ENCODE results near the gene CACUL1.
"Not testable (repeated sequence)": the region's sequence is repeated elsewhere in the genome, so short reads cannot be mapped to it uniquely, and the experiment has no call there.

The CACUL1 gene

DNA sequence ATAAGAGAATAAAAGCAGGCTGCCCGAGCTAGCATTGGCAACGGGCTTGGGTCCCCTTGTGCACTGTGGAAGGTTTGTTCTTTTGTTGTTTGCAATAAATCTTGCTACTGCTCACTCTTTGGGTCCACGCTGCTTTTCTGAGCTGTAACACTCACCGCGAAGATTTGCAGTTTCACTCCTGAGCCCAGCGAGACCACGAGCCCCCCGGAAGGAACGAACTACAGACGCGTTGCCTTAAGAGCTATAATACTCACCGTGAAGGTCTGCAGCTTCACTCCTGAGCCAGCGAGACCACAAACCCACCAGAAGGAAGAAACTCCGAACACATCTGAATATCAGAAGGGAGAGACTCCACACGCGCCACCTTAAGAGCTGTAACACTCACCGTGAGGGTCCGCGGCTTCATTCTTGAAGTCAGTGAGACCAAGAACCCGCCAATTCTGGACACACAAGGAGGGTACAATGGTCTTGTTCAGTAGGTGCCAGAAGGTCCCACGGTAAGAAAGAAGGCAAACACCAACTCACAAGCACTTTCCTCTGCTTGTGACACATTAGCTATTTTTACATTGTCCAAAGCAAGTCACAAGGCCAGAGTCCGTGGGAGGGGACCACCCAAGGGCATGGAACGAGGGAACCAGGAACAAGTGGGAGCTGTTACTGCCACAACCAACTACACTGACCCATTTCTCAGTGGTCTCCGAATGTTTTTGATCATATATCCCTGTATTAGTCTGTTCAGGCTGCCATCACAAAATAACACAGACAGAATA, 29.2 kb upstream of the CACUL1 start:
- Histone ChIP-seq H3K27me3 (ENCODE audit: control insufficient read depth in 1 of 2, insufficient read depth in 2 of 2, low read length in 2 of 2) (no peaks in the 10 kb centered on the region), H3K4me3 (ENCODE audit: low read depth in 1 of 2, low read length in 2 of 2) (no peak overlapping the region), H3K36me3 (ENCODE audit: insufficient read depth, low read length) (no peaks in the 10 kb centered on the region), H3K9me3 (ENCODE audit: low read length) (no peaks in the 10 kb centered on the region), H3K4me1 (ENCODE audit: insufficient read depth, low read length) (no peaks in the 10 kb centered on the region), H3K9ac (ENCODE audit: low read length) (no peak overlapping the region), H3K27ac (ENCODE audit: low read depth, low read length) (no peak overlapping the region)

- H3K27me3 ChIP-seq (ENCODE audit: control insufficient read depth in 1 of 2, insufficient read depth in 2 of 2, low read length in 2 of 2); H3K36me3 ChIP-seq (ENCODE audit: insufficient read depth, low read length); H3K27ac ChIP-seq (ENCODE audit: low read depth, low read length); H3K4me1 ChIP-seq (ENCODE audit: insufficient read depth, low read length); H3K9me3 ChIP-seq (ENCODE audit: low read length); H3K9ac ChIP-seq (ENCODE audit: low read length); H3K4me3 ChIP-seq (ENCODE audit: low read depth in 1 of 2, low read length in 2 of 2): not testable (repeated sequence)
Measured at GRCh38 chr10:118782916-118783465, 28.2 kb upstream of the CACUL1 start.

- Histone ChIP-seq H3K36me3 (ENCODE audit: insufficient read depth, low read length) (no peaks in the 10 kb centered on the region), H3K4me1 (ENCODE audit: insufficient read depth, low read length) (no peaks in the 10 kb centered on the region), H3K9me3 (ENCODE audit: low read length) (no peaks in the 10 kb centered on the region), H3K9ac (ENCODE audit: low read length) (no peak overlapping the region), H3K27ac (ENCODE audit: low read depth, low read length) (no peak overlapping the region), H3K4me3 (ENCODE audit: low read depth in 1 of 2, low read length in 2 of 2) (no peak overlapping the region), H3K27me3 (ENCODE audit: control insufficient read depth in 1 of 2, insufficient read depth in 2 of 2, low read length in 2 of 2) (no peaks in the 10 kb centered on the region)
Measured at GRCh38 chr10:118781541-118781940, 26.8 kb upstream of the CACUL1 start.

- no peaks in the 10 kb centered on the region for H3K36me3 ChIP-seq (ENCODE audit: insufficient read depth, low read length)
- H3K4me1 ChIP-seq (ENCODE audit: insufficient read depth, low read length), result no peaks in the 10 kb centered on the region
- no peak overlapping the region for H3K27ac ChIP-seq (ENCODE audit: low read depth, low read length)
- H3K27me3 ChIP-seq (ENCODE audit: control insufficient read depth in 1 of 2, insufficient read depth in 2 of 2, low read length in 2 of 2), result no peaks in the 10 kb centered on the region
- no peak overlapping the region for H3K9ac ChIP-seq (ENCODE audit: low read length)
- H3K4me3 ChIP-seq (ENCODE audit: low read depth in 1 of 2, low read length in 2 of 2), result no peak overlapping the region
- no peaks in the 10 kb centered on the region for H3K9me3 ChIP-seq (ENCODE audit: low read length)
Measured at GRCh38 chr10:118778727-118779126, 24.0 kb upstream of the CACUL1 start.

- H3K9me3 ChIP-seq (ENCODE audit: low read length), result no peaks in the 10 kb centered on the region
- no peaks in the 10 kb centered on the region for H3K36me3 ChIP-seq (ENCODE audit: insufficient read depth, low read length)
- H3K27ac ChIP-seq (ENCODE audit: low read depth, low read length), result no peak overlapping the region
- H3K27me3 ChIP-seq (ENCODE audit: control insufficient read depth in 1 of 2, insufficient read depth in 2 of 2, low read length in 2 of 2), result no peaks in the 10 kb centered on the region
- H3K9ac ChIP-seq (ENCODE audit: low read length), result no peak overlapping the region
- no peaks in the 10 kb centered on the region for H3K4me1 ChIP-seq (ENCODE audit: insufficient read depth, low read length)
- no peak overlapping the region for H3K4me3 ChIP-seq (ENCODE audit: low read depth in 1 of 2, low read length in 2 of 2)
Measured at GRCh38 chr10:118776960-118777359, 22.2 kb upstream of the CACUL1 start.

DNA sequence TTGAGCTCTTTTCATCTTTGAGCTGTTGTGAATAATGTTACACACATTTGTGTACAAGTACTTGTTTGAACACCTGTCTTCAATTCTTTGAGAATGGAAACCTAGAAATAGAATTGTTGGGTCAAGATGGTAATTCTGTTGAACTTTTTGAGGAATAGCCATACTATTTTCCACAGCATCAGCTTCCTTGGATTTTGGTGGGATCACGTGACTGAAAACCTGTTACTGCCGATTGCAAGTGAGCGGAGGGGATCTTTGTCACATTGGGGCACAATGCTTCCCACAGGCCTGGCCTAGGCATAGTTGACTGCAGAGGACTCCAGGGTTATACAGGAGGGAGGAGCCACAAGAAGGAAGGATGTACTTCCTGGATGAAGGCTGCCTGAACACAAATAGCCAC, 21.3 kb upstream of the CACUL1 start:
- no peak overlapping the region for H3K27ac ChIP-seq (ENCODE audit: low read depth, low read length)
- no peaks in the 10 kb centered on the region for H3K27me3 ChIP-seq (ENCODE audit: control insufficient read depth in 1 of 2, insufficient read depth in 2 of 2, low read length in 2 of 2)
- H3K9ac ChIP-seq (ENCODE audit: low read length), result no peak overlapping the region
- H3K9me3 ChIP-seq (ENCODE audit: low read length), result no peaks in the 10 kb centered on the region
- no peaks in the 10 kb centered on the region for H3K36me3 ChIP-seq (ENCODE audit: insufficient read depth, low read length)
- no peak overlapping the region for H3K4me3 ChIP-seq (ENCODE audit: low read depth in 1 of 2, low read length in 2 of 2)
- no peaks in the 10 kb centered on the region for H3K4me1 ChIP-seq (ENCODE audit: insufficient read depth, low read length)

DNA sequence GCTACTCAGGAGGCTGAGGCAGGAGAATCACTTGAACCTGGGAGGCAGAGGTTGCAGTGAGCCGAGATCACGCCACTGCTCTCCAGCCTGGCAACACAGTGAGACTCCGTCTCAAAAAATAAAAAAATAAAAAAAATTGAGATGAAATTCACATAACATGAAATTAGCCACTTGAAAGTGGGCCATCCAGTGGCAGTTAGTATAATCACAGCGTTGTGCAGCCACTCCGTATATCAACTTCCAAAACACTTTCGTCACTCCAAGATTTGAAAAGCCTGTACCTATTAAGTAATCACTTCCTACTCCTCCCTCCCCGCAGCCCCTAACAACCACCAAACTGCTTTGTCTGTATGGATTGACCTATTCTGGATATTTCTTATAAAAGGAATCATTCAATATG, 20.7 kb upstream of the CACUL1 start:
- Histone ChIP-seq H3K4me3 (ENCODE audit: low read depth in 1 of 2, low read length in 2 of 2) (no peak overlapping the region), H3K36me3 (ENCODE audit: insufficient read depth, low read length) (no peaks in the 10 kb centered on the region), H3K4me1 (ENCODE audit: insufficient read depth, low read length) (no peaks in the 10 kb centered on the region), H3K27me3 (ENCODE audit: control insufficient read depth in 1 of 2, insufficient read depth in 2 of 2, low read length in 2 of 2) (no peaks in the 10 kb centered on the region), H3K27ac (ENCODE audit: low read depth, low read length) (no peak overlapping the region), H3K9ac (ENCODE audit: low read length) (no peak overlapping the region), H3K9me3 (ENCODE audit: low read length) (no peaks in the 10 kb centered on the region)

- no peak overlapping the region for H3K9ac ChIP-seq (ENCODE audit: low read length)
- H3K4me1 ChIP-seq (ENCODE audit: insufficient read depth, low read length), result no peaks in the 10 kb centered on the region
- no peaks in the 10 kb centered on the region for H3K9me3 ChIP-seq (ENCODE audit: low read length)
Measured at GRCh38 chr10:118773041-118773440, 18.3 kb upstream of the CACUL1 start.

GRCh38 chr10:118771976-118772375, 17.2 kb upstream of the CACUL1 start:
- Histone ChIP-seq H3K27me3 (ENCODE audit: control insufficient read depth in 1 of 2, insufficient read depth in 2 of 2, low read length in 2 of 2) (no peaks in the 10 kb centered on the region), H3K9ac (ENCODE audit: low read length) (no peak overlapping the region), H3K4me1 (ENCODE audit: insufficient read depth, low read length) (no peaks in the 10 kb centered on the region), H3K4me3 (ENCODE audit: low read depth in 1 of 2, low read length in 2 of 2) (no peak overlapping the region), H3K9me3 (ENCODE audit: low read length) (no peaks in the 10 kb centered on the region), H3K27ac (ENCODE audit: low read depth, low read length) (no peak overlapping the region), H3K36me3 (ENCODE audit: insufficient read depth, low read length) (no peaks in the 10 kb centered on the region)

More at GRCh38 chr10:118773041-118773440, 18.3 kb upstream of the CACUL1 start:
- Histone ChIP-seq H3K27me3 (ENCODE audit: control insufficient read depth in 1 of 2, insufficient read depth in 2 of 2, low read length in 2 of 2) (no peaks in the 10 kb centered on the region), H3K36me3 (ENCODE audit: insufficient read depth, low read length) (no peaks in the 10 kb centered on the region), H3K27ac (ENCODE audit: low read depth, low read length) (no peak overlapping the region), H3K4me3 (ENCODE audit: low read depth in 1 of 2, low read length in 2 of 2) (no peak overlapping the region)

- Histone ChIP-seq H3K4me1 (ENCODE audit: insufficient read depth, low read length) (no peaks in the 10 kb centered on the region), H3K9me3 (ENCODE audit: low read length) (no peaks in the 10 kb centered on the region), H3K36me3 (ENCODE audit: insufficient read depth, low read length) (no peaks in the 10 kb centered on the region), H3K27me3 (ENCODE audit: control insufficient read depth in 1 of 2, insufficient read depth in 2 of 2, low read length in 2 of 2) (no peaks in the 10 kb centered on the region), H3K9ac (ENCODE audit: low read length) (no peak overlapping the region), H3K27ac (ENCODE audit: low read depth, low read length) (no peak overlapping the region), H3K4me3 (ENCODE audit: low read depth in 1 of 2, low read length in 2 of 2) (no peak overlapping the region)
Measured at GRCh38 chr10:118769898-118770600, 15.3 kb upstream of the CACUL1 start.

DNA sequence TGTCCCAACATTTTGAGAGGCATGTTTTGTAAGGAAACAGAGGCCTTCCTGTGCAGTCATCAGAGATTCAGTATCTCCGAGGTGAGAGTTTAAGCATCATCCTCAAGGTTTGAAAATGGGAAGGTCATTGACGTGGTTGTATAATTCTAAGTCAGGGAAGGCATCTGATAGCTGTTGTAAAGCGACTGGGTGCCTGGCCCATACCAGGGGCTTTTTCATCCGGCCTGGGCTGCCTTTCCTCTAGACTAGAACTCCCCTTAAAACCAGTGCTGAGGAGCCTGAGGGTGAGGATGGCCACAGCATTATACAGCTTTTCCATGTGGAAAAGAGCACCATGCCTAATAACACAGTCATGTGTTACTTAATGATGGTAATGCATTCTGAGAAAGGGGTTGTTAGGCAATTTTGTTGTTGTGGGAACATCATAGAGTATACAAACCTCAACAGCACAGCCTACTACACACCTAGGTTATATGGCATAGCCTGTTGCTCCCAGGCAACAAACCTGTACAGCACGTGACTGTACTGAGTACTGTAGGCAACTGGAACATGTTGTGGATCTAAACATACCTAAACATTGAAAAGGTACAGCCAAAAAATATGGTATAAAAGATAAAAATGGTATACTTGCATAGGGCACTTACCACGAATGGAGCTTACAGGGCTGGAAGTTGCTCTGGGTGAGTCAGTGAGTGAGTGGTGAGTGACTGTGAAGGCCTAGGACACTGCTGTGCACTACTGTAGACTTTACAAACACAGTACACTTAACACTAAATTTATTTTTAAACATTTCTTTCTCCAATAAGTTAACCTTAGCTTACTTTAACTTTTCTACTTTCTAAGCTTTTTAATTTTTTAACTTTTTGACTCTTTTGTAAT, 13.5 kb upstream of the CACUL1 start:
- H3K9me3 ChIP-seq (ENCODE audit: low read length), result no peaks in the 10 kb centered on the region
- H3K4me3 ChIP-seq (ENCODE audit: low read depth in 1 of 2, low read length in 2 of 2), result no peak overlapping the region
- H3K9ac ChIP-seq (ENCODE audit: low read length), result no peak overlapping the region
- no peak overlapping the region for H3K27ac ChIP-seq (ENCODE audit: low read depth, low read length)
- H3K36me3 ChIP-seq (ENCODE audit: insufficient read depth, low read length), result no peaks in the 10 kb centered on the region
- no peaks in the 10 kb centered on the region for H3K27me3 ChIP-seq (ENCODE audit: control insufficient read depth in 1 of 2, insufficient read depth in 2 of 2, low read length in 2 of 2)
- no peaks in the 10 kb centered on the region for H3K4me1 ChIP-seq (ENCODE audit: insufficient read depth, low read length)
